ENCODE measurements around the gene ABCB9.
A peak's percentile ranks its signal among the peaks of the same experiment; 100 is the strongest.
"Not testable (repeated sequence)": the region's sequence is repeated elsewhere in the genome, so short reads cannot be mapped to it uniquely, and the experiment has no call there.

ABCB9 gene

DNA sequence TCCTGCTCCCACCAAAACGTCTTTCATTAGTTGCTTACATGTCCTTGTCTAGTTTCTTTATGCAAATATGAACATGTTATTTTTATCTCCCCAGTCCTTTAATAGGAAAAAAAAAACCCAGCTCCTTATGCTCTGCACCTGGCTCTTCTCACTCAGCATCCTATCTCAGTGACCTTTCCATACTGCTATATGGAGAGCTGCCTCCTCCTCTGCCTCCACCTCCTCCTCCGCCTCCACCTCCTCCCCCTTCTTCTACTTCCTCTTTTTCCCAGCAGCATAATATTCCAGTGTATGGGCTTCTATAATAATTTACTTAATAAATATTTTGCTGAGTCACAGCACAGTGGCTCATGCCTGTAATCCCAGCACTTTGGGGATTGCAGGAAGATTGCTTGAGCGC lies 31.5 kb downstream of the ABCB9 start:
- no peak for DNase-seq

DNA sequence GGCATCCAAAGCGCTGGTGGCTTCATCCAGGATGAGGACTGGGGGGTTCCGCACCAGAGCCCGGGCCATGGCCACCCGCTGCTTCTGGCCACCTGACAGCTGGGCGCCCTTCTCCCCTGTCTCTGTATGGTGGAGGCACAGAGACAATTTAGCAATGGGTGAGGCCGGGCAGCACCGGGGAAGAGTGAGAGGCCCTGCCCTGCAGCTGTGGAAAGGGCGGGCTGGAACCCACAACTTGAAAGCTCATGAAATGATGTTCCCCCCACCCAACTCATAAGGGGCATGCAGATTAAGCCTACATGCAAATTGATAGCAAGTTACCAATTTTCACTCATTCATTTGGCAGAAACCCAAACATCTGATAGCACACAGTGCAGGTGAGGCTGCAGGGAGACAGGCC lies 34.1 kb downstream of the ABCB9 start:
- no peak for DNase-seq

DNA sequence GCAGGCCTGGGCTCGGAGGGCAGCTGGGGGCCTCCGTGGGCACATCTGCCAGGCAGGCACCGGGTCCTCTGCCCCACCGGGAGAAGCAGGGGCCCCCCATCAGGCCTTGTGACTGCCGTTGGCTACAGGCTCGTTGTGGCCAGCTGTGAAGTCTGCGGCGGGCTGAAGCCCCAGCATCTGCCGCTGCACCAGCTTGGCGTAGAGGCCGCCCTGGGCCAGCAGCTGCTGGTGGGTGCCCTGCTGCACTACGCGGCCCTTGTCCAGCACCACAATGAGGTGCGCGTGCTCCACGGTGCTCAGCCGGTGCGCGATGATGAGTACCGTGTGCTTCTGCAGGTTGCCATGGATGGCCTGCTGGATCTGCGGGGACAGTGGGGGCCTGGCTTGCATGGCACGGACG lies 36.5 kb downstream of the ABCB9 start:
- DNase-seq = no peak

DNA sequence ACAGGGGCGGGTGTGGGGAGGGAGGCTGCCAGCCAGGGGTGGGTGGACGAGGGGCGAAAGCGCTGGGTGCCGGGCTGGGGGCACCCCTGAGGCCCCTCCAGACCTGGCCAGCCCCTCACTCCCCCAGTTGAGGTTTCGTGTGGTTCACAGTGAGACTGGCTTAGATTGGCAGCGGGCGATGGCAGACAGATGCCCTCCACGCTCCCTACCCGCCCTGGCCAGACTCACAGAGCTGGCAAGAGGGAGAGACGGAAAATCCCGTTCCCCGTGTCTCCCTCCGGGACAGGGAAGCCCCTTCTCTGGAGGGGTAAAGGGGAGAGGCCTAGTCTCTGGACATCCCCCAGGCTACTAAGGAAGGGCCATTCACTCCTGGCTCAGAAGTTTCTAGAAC lies 37.1 kb downstream of the ABCB9 start:
- no peak for DNase-seq

DNA sequence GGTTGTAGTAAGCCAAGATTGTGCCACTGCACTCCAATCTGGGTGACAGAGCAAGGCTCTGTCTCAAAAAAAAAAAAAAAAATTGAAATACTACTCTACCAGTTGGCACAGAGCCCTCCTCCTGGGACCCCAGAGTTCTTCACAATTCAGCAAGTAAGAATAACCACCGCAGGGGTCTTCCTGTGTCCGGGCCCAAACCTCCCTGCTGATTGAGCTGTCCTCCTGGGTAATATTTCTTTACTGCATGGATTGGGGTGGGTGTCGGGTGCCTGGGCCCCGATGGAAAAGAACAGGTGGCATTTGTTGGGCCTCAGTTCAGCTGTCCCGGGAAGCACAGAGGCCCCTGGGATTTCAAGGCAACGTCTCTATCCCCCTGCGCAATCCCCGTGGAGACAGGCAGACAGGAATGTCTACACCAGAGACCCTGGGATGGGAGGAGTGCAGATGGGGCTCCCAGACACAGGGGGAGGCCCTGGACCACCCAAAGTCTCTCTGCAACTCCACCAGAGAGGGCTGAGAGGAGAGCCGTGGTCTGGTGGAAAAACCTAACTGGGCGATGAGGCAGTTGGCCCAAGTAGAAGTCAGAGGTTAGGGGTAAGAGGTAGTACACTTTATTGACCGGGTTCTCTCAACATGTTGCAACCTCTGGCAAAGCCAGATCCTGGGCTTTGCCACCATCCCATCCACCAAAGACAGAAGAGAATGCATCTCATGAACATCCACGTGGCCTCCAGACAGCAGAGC lies 37.7 kb downstream of the ABCB9 start:
- DNase-seq = no peak

DNA sequence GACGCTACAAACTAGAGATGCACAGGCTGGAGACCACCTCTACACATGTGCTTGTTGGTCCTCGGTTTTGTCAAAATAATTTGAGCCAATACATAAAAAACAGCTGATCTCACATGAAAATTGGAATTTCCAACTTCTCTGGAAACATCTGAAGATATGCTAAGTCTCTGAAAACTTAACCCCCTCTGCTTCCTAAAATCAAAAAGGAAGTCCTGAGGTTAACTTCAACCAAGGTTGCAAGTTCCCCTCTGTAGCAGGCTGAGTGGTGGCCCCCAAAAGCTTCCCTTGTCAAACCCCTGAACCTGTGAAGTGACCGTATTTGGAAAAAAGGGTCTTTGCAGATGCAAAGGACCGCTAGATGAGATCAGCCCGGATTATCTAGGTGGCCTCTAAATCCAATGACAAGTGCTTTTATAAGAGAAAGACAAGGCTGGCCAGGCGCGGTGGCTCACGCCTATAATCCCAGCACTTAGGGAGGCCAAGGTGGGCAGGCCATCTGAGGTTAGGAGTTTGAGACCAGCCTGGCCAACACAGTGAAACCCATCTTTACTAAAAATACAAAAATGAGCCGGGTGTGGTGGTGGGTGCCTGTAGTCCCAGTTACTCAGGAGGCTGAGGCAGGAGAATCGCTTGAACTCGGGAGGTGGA lies 38.4 kb downstream of the ABCB9 start:
- DNase-seq = no peak

DNA sequence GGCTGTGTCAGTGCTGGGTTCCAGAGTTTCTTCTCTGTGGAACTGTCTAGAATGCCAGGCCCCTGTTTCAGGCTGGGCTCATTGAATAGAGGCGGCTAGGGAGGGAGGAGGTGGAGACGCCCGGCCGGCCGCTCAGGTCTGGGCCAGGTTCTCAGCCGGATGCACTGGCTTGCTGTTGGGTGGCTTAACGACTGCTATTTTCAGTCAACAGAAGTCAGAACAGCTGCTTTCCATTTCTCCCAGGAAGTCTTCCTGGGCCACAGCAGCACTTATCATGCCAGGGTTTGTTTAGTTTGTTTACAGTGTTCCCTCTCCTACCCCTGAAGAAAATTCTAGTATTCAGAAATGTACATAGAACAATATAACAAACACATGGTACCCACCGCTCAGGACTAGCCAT lies 44.3 kb downstream of the ABCB9 start:
- DNase-seq = peak; percentile 80

DNA sequence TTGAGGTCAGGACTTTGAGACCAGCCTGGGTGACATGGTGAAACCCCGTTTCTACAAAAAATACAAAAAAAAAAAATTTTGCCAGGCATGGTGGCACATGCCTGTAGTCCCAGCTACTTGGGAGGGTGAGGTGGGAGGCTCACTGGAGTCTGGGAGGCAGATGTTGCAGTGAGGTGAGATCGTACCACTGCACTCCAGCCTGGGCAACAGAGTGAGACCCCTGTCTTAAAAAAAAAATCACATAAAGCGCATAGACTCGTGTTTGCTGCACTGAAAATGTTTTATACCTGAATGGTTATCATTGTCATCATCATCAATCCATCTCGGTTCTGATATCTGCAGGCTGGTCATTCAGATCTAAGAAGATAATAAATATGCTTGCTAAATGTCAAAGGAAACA lies 45.6 kb downstream of the ABCB9 start:
- no peak for DNase-seq

DNA sequence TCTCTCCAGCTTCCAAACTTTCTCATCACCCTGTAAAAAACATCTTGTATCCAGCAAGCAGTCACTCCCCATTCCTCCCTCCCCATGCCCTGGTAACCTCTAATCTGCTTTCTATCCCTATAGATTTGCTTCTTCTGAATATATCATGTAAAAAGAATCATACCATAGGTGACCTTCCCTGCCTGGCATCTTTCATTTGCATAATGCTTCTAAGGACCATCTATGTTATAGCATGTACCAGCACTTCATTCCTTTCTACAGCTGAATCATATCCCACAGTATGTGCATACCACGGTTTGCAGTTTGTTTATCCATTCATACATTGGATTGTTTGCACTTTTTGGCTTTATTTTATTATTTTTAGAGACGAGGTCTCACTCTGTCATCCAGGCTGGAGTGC lies 47.4 kb downstream of the ABCB9 start:
- no peak for DNase-seq

DNA sequence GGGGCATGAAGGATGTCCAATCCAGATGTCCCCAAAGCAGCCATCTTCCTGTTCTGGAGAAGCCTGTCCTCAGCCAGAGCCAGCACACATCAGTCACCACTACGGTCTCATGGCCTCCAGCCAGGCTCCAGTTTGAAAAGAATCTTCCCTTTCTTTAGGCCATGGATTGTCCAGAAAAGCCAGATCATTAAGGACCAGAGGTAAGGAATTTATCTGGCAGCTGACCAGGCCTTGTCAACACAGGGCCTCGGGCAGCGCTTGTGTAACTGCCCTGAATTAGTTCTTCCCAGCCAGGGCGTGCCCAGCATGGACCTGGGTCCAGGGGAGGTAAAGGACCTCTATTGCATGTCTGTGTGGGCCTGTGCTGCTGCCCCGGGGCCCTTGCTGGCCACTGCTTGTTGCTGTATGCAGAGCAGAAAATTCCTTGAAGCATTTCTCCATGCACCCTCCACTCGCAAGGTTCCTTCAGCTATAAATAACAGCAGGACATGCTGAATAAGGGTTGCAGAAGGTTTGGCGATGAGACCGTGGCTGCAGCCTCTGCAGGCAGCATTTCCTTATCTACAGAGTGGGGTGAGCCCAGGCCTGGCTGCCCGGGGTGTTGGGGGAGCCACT lies 48.6 kb downstream of the ABCB9 start:
- DNase-seq = peak; percentile 99

DNA sequence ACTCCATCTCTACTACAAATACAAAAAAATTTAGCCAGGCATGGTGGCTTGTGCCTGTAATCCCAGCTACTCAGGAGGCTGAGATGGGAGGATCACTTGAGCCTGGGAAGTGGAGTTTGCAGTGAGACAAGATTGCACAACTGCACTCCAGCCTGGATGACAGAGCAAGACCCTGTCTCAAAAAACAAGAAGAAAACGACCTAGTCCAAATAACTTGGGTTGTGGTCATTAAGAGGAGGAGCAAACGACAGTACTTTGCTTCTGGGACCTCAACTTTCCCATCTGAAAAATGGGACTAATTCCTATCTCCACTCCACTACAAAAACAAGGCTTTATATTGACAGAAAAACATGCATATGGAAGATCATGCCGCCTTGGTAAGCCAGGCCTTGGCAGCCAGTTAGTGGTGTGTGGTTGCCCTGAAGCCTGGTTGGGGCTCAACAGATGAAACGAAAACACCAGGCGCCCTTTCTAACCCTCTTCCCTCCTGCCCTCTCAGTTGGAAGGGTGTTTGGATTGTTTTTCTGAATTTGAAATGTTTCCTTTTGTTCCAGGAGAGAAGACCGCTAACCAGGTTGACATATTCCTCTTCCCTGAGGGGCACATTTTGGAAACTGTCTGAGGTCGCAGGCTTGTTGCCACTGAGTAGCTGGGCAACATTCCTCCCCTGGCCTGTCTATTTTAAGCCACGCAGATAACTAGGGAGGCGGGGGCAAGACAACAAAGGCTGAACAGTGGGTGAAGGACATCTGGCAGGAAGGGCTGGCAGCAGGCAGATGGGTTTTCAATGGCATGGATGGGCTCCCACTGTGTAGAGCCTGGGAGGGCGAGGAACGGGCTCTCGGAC lies 56.6 kb downstream of the ABCB9 start:
- DNase-seq = peak; percentile 89

DNA sequence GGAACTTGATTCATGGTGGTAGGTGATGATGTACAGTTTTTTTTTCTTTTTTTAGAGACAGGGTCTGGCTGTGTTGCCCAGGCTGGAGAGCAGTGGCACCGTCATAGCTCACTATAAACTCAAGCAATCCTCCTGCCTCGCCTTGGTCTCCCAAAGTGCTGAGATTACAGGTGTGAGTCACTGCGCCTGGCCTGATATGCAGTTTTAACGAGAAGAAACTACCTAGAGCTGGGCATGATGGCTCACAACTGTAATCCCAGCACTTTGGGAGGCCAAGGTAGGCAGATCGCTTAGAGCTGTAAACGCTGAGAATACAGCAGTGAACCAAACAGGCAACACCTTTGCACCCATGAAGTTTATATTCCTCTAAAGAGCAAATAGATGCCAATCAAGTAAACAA lies 57.3 kb downstream of the ABCB9 start:
- DNase-seq = peak; percentile 78

DNA sequence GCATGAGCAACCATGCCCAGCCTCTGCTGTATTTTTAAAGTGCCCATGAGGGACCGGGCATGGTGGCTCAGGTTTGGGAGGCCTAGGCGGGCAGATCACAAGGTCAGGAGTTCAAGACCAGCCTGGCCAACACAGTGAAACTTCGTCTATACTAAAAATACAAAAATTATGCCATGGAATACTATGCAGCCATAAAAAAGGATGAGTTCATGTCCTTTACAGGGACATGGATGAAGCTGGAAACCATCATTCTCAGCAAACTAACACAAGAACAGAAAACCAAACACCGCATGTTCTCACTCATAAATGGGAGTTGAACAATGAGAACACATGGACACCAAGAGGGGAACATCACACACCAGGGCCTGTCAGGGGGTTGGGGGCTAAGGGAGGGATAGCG lies 61.0 kb downstream of the ABCB9 start:
- DNase-seq = not testable (repeated sequence)

DNA sequence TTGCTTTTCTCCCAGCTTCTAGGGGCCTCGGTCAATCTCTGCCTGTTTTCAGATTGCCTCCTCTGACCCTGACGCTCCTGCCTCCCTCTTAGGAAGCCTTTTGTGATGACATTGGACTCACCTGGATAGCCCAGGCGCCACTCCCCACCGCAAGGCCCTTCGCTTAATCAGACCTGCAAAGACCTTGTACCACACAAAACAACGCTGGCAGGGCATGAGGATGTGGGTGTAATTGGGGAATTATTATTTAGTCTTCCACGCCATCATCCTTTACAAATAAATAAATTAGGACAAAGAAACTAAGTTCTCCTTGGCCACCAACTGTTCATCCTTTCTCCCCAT lies 62.6 kb downstream of the ABCB9 start:
- no peak for DNase-seq

DNA sequence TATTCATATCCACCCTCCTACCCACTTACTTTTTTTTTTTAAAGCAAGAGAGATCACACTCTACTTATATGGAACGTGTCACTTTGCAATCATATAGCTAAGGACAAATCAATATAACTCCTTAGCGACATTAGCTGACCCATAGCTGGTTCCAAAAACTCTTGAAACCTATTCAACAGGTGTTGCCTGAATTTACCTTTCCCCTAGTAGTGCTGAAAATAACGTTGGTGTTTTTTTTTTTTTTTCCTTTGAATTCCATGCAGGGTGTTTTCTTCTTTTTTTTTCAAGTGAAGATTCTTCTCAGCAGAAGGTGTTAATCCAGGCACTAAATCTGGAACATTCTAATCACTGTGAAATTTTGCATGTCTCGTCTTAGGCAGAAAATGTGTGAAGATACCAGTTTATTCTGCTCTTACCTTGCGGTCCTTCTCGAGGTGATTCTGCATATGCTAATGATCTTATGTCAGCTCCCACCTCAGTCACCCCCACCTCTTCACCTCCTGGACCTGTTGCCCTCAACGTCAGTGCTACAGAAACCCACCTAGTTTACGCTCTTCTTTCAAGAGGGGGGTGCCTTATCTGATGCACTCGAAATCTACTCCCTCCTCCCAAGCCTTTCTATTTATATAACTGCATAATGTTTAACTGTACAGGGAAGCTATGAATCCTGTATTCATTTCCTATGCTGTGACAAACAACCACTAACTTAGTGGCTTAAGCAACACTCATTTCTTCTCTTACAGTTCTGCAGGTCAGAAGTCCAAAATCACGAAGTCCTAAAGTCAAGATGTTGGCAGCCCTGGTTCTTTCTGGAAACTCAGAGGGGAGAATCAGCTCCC lies 63.2 kb downstream of the ABCB9 start:
- DNase-seq = no peak

DNA sequence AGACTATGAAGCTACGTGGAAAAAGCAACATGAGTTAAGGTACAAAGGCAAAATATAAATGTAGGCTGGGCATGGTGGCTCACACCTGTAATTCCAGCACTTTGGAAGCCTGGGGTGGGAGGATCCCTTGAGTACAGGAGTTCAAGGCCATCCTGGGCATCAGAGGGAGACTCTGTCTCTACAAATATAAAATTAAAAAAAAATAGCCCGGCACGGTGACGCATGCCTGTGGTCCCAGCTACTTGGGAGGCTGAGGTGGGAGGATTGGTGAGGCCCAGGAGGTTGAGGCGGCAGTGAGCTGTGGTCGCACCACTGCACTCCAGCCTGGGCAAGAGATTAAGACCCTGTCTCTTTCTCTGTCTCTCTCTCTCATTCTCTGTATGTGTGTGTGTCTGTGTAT lies 66.4 kb downstream of the ABCB9 start:
- no peak for DNase-seq

DNA sequence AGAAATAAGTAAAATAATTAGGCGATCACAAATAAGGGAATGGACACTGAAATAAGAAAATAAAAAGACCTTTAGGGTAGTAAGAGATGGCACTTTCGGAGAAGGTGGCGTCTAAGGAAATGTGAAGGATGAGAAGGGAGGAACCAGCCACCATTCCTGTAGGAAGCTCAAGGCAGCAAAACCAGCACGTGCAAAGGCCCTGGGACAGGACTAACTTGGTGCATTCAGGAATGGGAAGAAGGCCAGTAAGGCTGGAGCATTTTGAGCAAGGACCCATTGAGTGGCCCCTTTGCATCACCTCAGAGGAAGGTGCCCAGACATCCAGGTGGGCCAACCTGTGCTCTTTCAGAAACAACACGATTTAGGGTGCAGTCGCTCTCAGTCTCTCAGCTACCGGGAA lies 69.6 kb downstream of the ABCB9 start:
- DNase-seq = no peak

DNA sequence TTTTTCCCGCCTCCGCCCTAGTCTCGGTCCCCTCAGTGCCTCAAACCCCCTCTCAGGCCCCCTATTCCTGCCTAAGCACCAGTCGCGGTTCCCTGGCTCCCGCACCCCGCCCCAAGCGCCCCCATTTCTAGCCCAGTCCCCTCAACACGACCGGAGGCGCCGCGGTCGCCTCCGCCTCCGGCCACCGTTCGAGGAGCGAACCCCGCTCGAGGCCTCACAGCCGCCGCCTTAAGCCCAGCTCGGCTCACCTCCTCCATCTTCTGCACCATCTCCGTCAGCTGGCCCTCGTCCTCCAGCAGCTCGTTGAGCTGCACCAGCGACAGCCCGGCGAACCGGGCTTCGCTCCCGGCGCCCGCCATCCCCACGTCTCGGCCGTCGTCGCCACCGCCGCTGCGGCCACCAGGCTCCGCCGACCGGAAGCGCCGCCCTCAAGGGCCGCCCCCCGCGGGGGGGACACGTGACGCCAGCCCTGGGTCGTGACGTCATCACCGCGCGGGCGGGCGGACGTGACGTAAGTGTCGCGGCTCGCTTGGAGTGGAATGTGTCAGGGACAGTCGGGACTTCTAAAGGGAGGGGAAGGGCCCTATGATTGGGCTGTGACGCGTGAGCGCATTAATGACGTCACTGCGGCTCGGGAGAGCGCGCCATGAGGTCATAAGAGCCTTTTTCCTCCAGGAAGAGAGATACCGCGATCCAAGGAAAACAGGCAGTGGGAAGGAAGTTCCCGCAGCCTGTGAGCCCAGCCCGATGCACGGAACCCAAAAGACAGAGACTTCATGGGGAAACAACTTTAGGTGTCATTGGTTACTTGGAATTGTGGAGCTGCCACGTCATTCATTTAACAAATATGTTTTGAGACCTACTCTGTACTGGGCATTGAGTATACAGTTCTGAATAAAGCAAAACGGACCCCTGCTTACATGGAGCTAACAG lies 70.3 kb downstream of the ABCB9 start, which contains the start of gene VPS37B:
Gene VPS37B (minus strand): TSS at position 421 of the 933 bp plus-strand sequence. CDS start 62 bp downstream, at position 359.
- peak; percentile 87 for DNase-seq

DNA sequence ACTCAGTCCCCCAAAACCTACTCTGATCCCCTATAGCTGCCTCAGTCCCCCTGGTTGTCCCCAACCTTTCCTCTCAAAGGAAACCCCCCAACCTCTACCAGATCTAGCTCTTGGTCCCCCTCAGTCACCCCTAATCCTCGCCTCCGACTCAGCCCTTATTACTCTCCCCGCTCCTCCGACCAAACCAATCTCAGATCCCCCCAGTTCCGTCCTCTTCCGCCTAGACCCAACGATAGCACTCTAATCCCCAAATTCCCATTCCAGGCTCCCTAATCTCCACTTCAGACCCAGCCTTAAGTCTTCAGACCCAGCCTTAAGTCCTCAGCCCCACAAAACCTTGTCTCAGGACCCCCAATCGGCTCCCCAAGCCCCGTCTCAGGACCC lies 71.0 kb downstream of the ABCB9 start:
- DNase-seq = no peak

DNA sequence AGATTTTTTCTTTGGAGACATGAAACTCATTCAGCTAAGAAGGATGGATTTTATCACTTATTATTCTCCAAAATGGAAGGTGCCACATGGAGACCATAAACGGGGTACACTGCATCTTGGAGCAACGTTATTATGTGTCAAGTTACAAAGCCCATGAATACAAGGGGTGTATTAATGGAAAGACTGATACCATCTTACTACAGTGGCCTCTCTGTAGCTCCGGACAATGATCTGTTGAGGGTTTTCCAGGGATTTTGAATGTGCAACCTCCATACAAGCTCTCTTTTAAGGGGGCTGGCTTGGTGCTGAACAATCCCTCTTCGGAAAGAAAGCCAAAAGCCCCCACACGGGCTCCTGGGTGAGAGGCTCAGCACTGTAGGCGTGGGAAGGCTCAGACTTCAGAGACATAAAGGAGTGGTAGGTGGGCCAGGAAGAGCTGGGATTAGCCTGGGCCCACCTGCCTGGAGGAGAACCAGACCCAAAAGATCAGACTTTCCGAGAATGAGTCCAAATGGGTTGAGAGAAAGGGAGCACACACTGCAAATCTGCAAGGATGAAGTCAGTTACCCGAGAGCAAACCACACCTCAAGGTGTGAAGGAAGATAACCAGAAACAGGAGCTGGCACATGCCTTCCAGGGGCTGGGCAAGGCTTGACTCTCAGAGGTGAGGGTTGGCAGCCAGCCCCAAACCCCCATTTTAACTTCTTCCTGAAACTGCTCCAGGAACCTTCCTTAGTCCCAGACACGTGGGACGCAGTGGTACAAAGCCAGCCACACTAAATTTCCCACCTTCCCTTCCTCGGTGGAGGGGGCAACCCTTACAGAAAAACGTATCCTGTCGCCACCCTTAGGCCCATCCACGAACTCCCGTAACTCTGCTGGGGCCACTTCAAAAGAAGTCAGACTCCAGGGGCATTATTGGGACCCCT lies 71.8 kb downstream of the ABCB9 start:
- no peak for DNase-seq
